Neural cell (in vitro differentiated cells): ENCODE data around the gene SH3PXD2B. TPM values are rescaled to one million over a fixed set of nuclear protein-coding genes. Genes with fewer than 3 reads are reported as not detected.

Experiments
- H2AFZ ChIP-seq: fragments of 200-600, 300-800 bp; sonication (generic), shearing (Covaris generic); 2 replicates; pipeline ENCODE4 v1.6.0; 2014; ENCODE audit warnings: low read depth, mild to moderate bottlenecking, antibody characterized with exemption, low read length, moderate library complexity
- H3F3A ChIP-seq: fragments of 200-600 bp; shearing (Covaris generic); 2 replicates; pipeline ENCODE4 v1.6.1; 2016; ENCODE audit warnings: mild to moderate bottlenecking, moderate library complexity, mixed read lengths, antibody characterized with exemption, low read length; ENCODE audit not compliant: insufficient read depth, poor library complexity, severe bottlenecking
- H3K27ac ChIP-seq: fragments of 200-600, 300-800 bp; sonication (generic), shearing (Covaris generic); 2 replicates; pipeline ENCODE4 v1.5.1; 2014; ENCODE audit warnings: mild to moderate bottlenecking, low read length, moderate library complexity
- H3K27me3 ChIP-seq: fragments of 300-800, 200-600 bp; sonication (generic), shearing (Covaris generic); 2 replicates; pipeline ENCODE4 v1.6.0; 2014; ENCODE audit warnings: mild to moderate bottlenecking, low read depth, low read length, moderate library complexity; ENCODE audit not compliant: insufficient read depth
- H3K36me3 ChIP-seq: fragments of 300-800, 200-600 bp; sonication (generic), shearing (Covaris generic); 2 replicates; pipeline ENCODE4 v1.5.1; 2014; ENCODE audit warnings: mild to moderate bottlenecking, antibody characterized with exemption, low read length, moderate library complexity; ENCODE audit not compliant: insufficient read depth
- H3K4me2 ChIP-seq: fragments of 300-800, 200-600 bp; sonication (generic), shearing (Covaris generic); 2 replicates; pipeline ENCODE4 v1.6.0; 2014; ENCODE audit warnings: mild to moderate bottlenecking, low read length
- H3K4me3 ChIP-seq: fragments of 300-800, 200-600 bp; sonication (generic), shearing (Covaris generic); 2 replicates; pipeline ENCODE4 v1.5.1; 2014; ENCODE audit warnings: mild to moderate bottlenecking, low read length, moderate library complexity
- H3K79me2 ChIP-seq: fragments of 200-600 bp; shearing (Covaris generic); replicated peaks from 2 replicates; pipeline ENCODE4 v1.6.0; 2014; ENCODE audit warnings: mild to moderate bottlenecking, low read length, moderate library complexity; ENCODE audit not compliant: insufficient read depth
- H3K9ac ChIP-seq: fragments of 300-800, 200-600 bp; sonication (generic), shearing (Covaris generic); 2 replicates; pipeline ENCODE4 v1.6.1; 2016; ENCODE audit warnings: mild to moderate bottlenecking, low read length, mixed read lengths
- H3K9me2 ChIP-seq: fragments of 200-600 bp; shearing (Covaris generic); 2 replicates; pipeline ENCODE4 v1.6.1; 2016; ENCODE audit warnings: mild to moderate bottlenecking, low read length, mixed read lengths; ENCODE audit not compliant: insufficient read depth
- H3K9me3 ChIP-seq: fragments of 200-600, 300-800 bp; sonication (generic), shearing (Covaris generic); 2 replicates; pipeline ENCODE4 v1.6.1; 2016; ENCODE audit warnings: mild to moderate bottlenecking, mixed run types, low read length, moderate library complexity, mixed read lengths
- H4K20me1 ChIP-seq: fragments of 200-600 bp; shearing (Covaris generic); 2 replicates; pipeline ENCODE4 v1.6.1; 2016; ENCODE audit warnings: mild to moderate bottlenecking, mixed run types; ENCODE audit not compliant: insufficient read depth
- CTCF ChIP-seq: fragments of 450-650 bp; IDR thresholded peaks from 2 replicates; pipeline ENCODE4 v1.5.1; 2014; ENCODE audit warnings: antibody characterized with exemption, mild to moderate bottlenecking, moderate library complexity; ENCODE audit not compliant: poor library complexity, severe bottlenecking
- EP300 ChIP-seq: fragments of 450-650 bp; conservative IDR thresholded peaks from 2 replicates; pipeline ENCODE4 v1.6.1; 2014; ENCODE audit warnings: antibody characterized with exemption, mild to moderate bottlenecking, moderate library complexity; ENCODE audit not compliant: poor library complexity, severe bottlenecking
- EZH2 ChIP-seq: fragments of 200-600, 300-800 bp; shearing (Covaris generic), sonication (generic); IDR thresholded peaks from 2 replicates; pipeline ENCODE4 v1.6.1; 2014; ENCODE audit warnings: antibody characterized with exemption, low read length, borderline replicate concordance, mild to moderate bottlenecking; ENCODE audit not compliant: insufficient read depth, poor library complexity, severe bottlenecking
- MXI1 ChIP-seq: fragments of 450-650 bp; conservative IDR thresholded peaks from 2 replicates; pipeline ENCODE4 v1.6.1; 2014; ENCODE audit warnings: antibody characterized with exemption, mild to moderate bottlenecking; ENCODE audit not compliant: poor library complexity, severe bottlenecking
- POLR2AphosphoS5 ChIP-seq: IDR thresholded peaks from 2 replicates; pipeline ENCODE4 v1.6.1; 2012
- RAD21 ChIP-seq: fragments of 450-650 bp; conservative IDR thresholded peaks from 2 replicates; pipeline ENCODE4 v1.6.1; 2014; ENCODE audit warnings: antibody characterized with exemption, mild to moderate bottlenecking, moderate library complexity
- REST ChIP-seq: IDR thresholded peaks from 2 replicates; pipeline ENCODE4 v1.6.1; 2012; ENCODE audit warnings: borderline replicate concordance
- SMC3 ChIP-seq: fragments of 450-650 bp; conservative IDR thresholded peaks from 2 replicates; pipeline ENCODE4 v1.6.1; 2014; ENCODE audit warnings: antibody characterized with exemption, mild to moderate bottlenecking, moderate library complexity; ENCODE audit not compliant: poor library complexity
- TAF1 ChIP-seq: IDR thresholded peaks from 2 replicates; pipeline ENCODE4 v1.6.1; 2012; ENCODE audit warnings: low read depth
- polyA plus RNA-seq: library from polyadenylated mRNA; depleted of rRNA; stranded (reverse); fragments of >200 nt; gene quantifications from 2 replicates; pipeline ENCODE4 v1.2.3, GENCODE V29; 2014

Gene SH3PXD2B
- polyA plus RNA-seq, 1 donor from 2014 or later = 11.7 TPM

GRCh38 chr5:172438319-172438668, 16.0 kb downstream of the SH3PXD2B start:
- Histone ChIP-seq H3F3A (no peaks in the 10 kb centered on the region), H3K9me2 (no peaks in the 10 kb centered on the region), H2AFZ (no peak overlapping the region), H3K9me3 (no peaks in the 10 kb centered on the region), H3K4me3 (no peak overlapping the region), H3K4me2 (no peak overlapping the region), H3K79me2 (peaks cover 7% of the 10 kb centered on the region), H3K36me3 (no peaks in the 10 kb centered on the region), H3K27me3 (no peaks in the 10 kb centered on the region), H4K20me1 (no peaks in the 10 kb centered on the region), H3K27ac (no peak overlapping the region), H3K9ac (no peak overlapping the region)
- TF ChIP-seq TAF1 (no peak), MXI1 (no peak), CTCF (no peak), EP300 (no peak)

- no peaks in the 10 kb centered on the region for H4K20me1 ChIP-seq
- H3K9me3 ChIP-seq = no peaks in the 10 kb centered on the region
- H3K9me2 ChIP-seq = no peaks in the 10 kb centered on the region
- H3K27ac ChIP-seq = no peak overlapping the region
- H3K27me3 ChIP-seq = no peaks in the 10 kb centered on the region
- H3F3A ChIP-seq = no peaks in the 10 kb centered on the region
- no peak for TF ChIP-seq REST
- no peak for TF ChIP-seq EZH2
- TF ChIP-seq RAD21 = no peak
- TF ChIP-seq EP300 = no peak
- TF ChIP-seq POLR2AphosphoS5 = no peak
- TF ChIP-seq CTCF = no peak
- no peak for TF ChIP-seq SMC3
- no peak for TF ChIP-seq MXI1
- TF ChIP-seq TAF1 = no peak
- no peak overlapping the region for H3K4me3 ChIP-seq
- no peaks in the 10 kb centered on the region for H3K36me3 ChIP-seq
- H3K4me2 ChIP-seq = no peak overlapping the region
- no peak overlapping the region for H2AFZ ChIP-seq
- no peak overlapping the region for H3K9ac ChIP-seq
- peaks cover 7% of the 10 kb centered on the region for H3K79me2 ChIP-seq
Observed at GRCh38 chr5:172437445-172438318, 16.6 kb downstream of the SH3PXD2B start.
